Liver (tissue), 9 donors: ENCODE measurements around the gene MACROH2A2. TPM values are rescaled to one million over a fixed set of nuclear protein-coding genes. Genes with fewer than 3 reads are reported as not detected.

Source experiments
- DNase-seq: peaks from one replicate; pipeline ENCODE4 v3.0.0-alpha.2; 2017; ENCODE audit warnings: low spot score
- H3K27ac ChIP-seq, 2 donors: one replicate each; pipeline ENCODE4 v1.7.0; 2013; ENCODE audit warnings: inconsistent platforms in 2 of 2, low read length in 2 of 2, control low read depth in 1 of 2, low read depth in 1 of 2, mild to moderate bottlenecking in 1 of 2
- H3K27me3 ChIP-seq, 4 donors: one replicate each; pipeline versions ENCODE4 v1.6.1 to v1.7.0; 2013; ENCODE audit warnings: low read length in 3 of 4, inconsistent platforms in 1 of 4, mild to moderate bottlenecking in 1 of 4, moderate library complexity in 1 of 4; ENCODE audit not compliant: control insufficient read depth in 4 of 4, insufficient read depth in 4 of 4
- H3K36me3 ChIP-seq, 4 donors: one replicate each; pipeline versions ENCODE4 v1.6.1 to v1.7.0; 2013; ENCODE audit warnings: low read length in 3 of 4, mild to moderate bottlenecking in 3 of 4, low read depth in 1 of 4, moderate library complexity in 1 of 4; ENCODE audit not compliant: control insufficient read depth in 4 of 4, insufficient read depth in 3 of 4
- H3K4me1 ChIP-seq, 4 donors: one replicate each; pipeline versions ENCODE4 v1.6.1 to v1.7.0; 2013; ENCODE audit warnings: low read length in 3 of 4, mild to moderate bottlenecking in 3 of 4, moderate library complexity in 1 of 4; ENCODE audit not compliant: control insufficient read depth in 4 of 4, insufficient read depth in 4 of 4
- H3K4me3 ChIP-seq, 3 donors: one replicate each; pipeline versions ENCODE4 v1.6.1 to v1.7.0; 2013; ENCODE audit warnings: low read length in 3 of 3, control low read depth in 1 of 3, low read depth in 1 of 3, mild to moderate bottlenecking in 1 of 3
- H3K9ac ChIP-seq, 2 donors: one replicate each; pipeline ENCODE4 v1.7.0; 2013; ENCODE audit warnings: low read length in 2 of 2, mild to moderate bottlenecking in 2 of 2, moderate library complexity in 2 of 2, control low read depth in 1 of 2, low read depth in 1 of 2
- H3K9me3 ChIP-seq, 4 donors: one replicate each; pipeline versions ENCODE4 v1.6.1 to v1.7.0; 2013; ENCODE audit warnings: low read length in 3 of 4; ENCODE audit not compliant: control insufficient read depth in 4 of 4
- ATF3 ChIP-seq: IDR thresholded peaks from 2 replicates; pipeline ENCODE4 v1.6.1; 2016; ENCODE audit warnings: antibody characterized with exemption
- CTCF ChIP-seq: fragments of 150-350 bp; IDR thresholded peaks from 2 replicates; pipeline ENCODE4 v1.5.1; 2017; ENCODE audit warnings: improper control_type of control experiment, low read depth, low read length; ENCODE audit not compliant: missing input control
- EGR1 ChIP-seq, 2 donors: IDR thresholded peaks; 2 replicates each; pipeline ENCODE4 v1.6.1; 2016 to 2018; ENCODE audit warnings: antibody characterized with exemption in 2 of 2, low read depth in 2 of 2
- FOXA1 ChIP-seq: IDR thresholded peaks from 2 replicates; pipeline ENCODE4 v1.6.1; 2016; ENCODE audit warnings: antibody characterized with exemption
- FOXA2 ChIP-seq: IDR thresholded peaks from 2 replicates; pipeline ENCODE4 v1.6.1; 2016; ENCODE audit warnings: antibody characterized with exemption
- GABPA ChIP-seq, 2 donors: IDR thresholded peaks in 1 of 2; conservative IDR thresholded peaks in 1 of 2; 2 replicates each; pipeline ENCODE4 v1.6.1; 2016; ENCODE audit warnings: antibody characterized with exemption in 2 of 2, mild to moderate bottlenecking in 1 of 2, moderate library complexity in 1 of 2
- HNF4A ChIP-seq, 2 donors: conservative IDR thresholded peaks; 2 replicates each; pipeline ENCODE4 v1.6.1; 2016; ENCODE audit warnings: antibody characterized with exemption in 2 of 2, mild to moderate bottlenecking in 2 of 2
- HNF4G ChIP-seq: IDR thresholded peaks from 2 replicates; pipeline ENCODE4 v1.6.1; 2016; ENCODE audit warnings: antibody characterized with exemption
- JUND ChIP-seq, 2 donors: IDR thresholded peaks; 2 replicates each; pipeline ENCODE4 v1.6.1; 2016; ENCODE audit warnings: antibody characterized with exemption in 2 of 2
- MAX ChIP-seq: IDR thresholded peaks from 2 replicates; pipeline ENCODE4 v1.6.1; 2016; ENCODE audit warnings: antibody characterized with exemption
- NR2F2 ChIP-seq: IDR thresholded peaks from 2 replicates; pipeline ENCODE4 v1.6.1; 2016; ENCODE audit warnings: antibody characterized with exemption
- RAD21 ChIP-seq, 2 donors: IDR thresholded peaks; 2 replicates each; pipeline ENCODE4 v1.6.1; 2016; ENCODE audit warnings: antibody characterized with exemption in 2 of 2, mild to moderate bottlenecking in 2 of 2
- REST ChIP-seq: IDR thresholded peaks from 2 replicates; pipeline ENCODE4 v1.6.1; 2016; ENCODE audit warnings: antibody characterized with exemption, mild to moderate bottlenecking
- RXRA ChIP-seq, 2 donors: IDR thresholded peaks; 2 replicates each; pipeline ENCODE4 v1.6.1; 2017 to 2018; ENCODE audit warnings: antibody characterized with exemption in 2 of 2, mild to moderate bottlenecking in 1 of 2
- SP1 ChIP-seq: IDR thresholded peaks from 2 replicates; pipeline ENCODE4 v1.6.1; 2018; ENCODE audit warnings: antibody characterized with exemption, mild to moderate bottlenecking
- TAF1 ChIP-seq: conservative IDR thresholded peaks from 2 replicates; pipeline ENCODE4 v1.6.1; 2016; ENCODE audit warnings: antibody characterized with exemption, mild to moderate bottlenecking
- YY1 ChIP-seq: IDR thresholded peaks from 2 replicates; pipeline ENCODE4 v1.6.1; 2016; ENCODE audit warnings: antibody characterized with exemption, mild to moderate bottlenecking
- ZBTB33 ChIP-seq: IDR thresholded peaks from 2 replicates; pipeline ENCODE4 v1.6.1; 2016; ENCODE audit warnings: antibody characterized with exemption
- WGBS: extraction: QIAGEN DNeasy Blood & Tissue Kit; methylation state at CpG from one replicate; pipeline ENCODE4 v1.1.7; 2013; 5-methylcytosine and 5-hydroxymethylcytosine counted together
- polyA plus RNA-seq, 2 donors: library from polyadenylated mRNA; stranded (reverse) in 1 of 2; unstranded in 1 of 2; fragments of 200-250 nt in 1 of 2; fragments of >200 nt in 1 of 2; fragmentation: Nextera tagmentation in 1 of 2; extraction: Ambion mirVana in 1 of 2; gene quantifications; one replicate each; pipeline versions ENCODE4 v1.2.1 to v1.2.3, GENCODE V29; 2013 to 2015
- total RNA-seq, 2 donors: library from RNA; depleted of rRNA; stranded (reverse); fragments of >200 nt; gene quantifications; one replicate each; pipeline ENCODE4 v1.2.3, GENCODE V29; 2014
- donor health status: healthy.
- donor health status: healthy.
- donor health status: healthy.
- donor health status: healthy.
- donor health status: healthy.

The MACROH2A2 gene
- total and polyA plus RNA-seq, 4 donors = 1.2 to 7.2 (median 3.4) TPM

- H3K9ac ChIP-seq = peak within 1 kb of the TSS; percentile 20 to 34
- peak within 1 kb of the TSS; percentile 68 to 70 for H3K27ac ChIP-seq
- H3K36me3 ChIP-seq = no peaks in the 10 kb centered on the region
- WGBS = 2% methylated on average over 80 of the region's 80 CpGs
- H3K27me3 ChIP-seq = no peaks in the 10 kb centered on the region
- DNase-seq = peak; percentile 79
- H3K4me3 ChIP-seq = peak within 1 kb of the TSS; percentile 38 to 75 (median 70)
- TF ChIP-seq HNF4A (conservative IDR thresholded peaks at IDR 0.05) = peak; percentile 90 to 91
- peak; percentile 65 for TF ChIP-seq ZBTB33
- TF ChIP-seq CTCF = no peak
- TF ChIP-seq RAD21 (IDR thresholded peaks at IDR 0.05) = peak; percentile 16 to 37
- no peak for TF ChIP-seq FOXA1
- TF ChIP-seq JUND (IDR thresholded peaks at IDR 0.05) = peak in 1 of 2 donors; percentile 48
- peak; percentile 79 for TF ChIP-seq MAX
- TF ChIP-seq ATF3 = no peak
- TF ChIP-seq EGR1 (IDR thresholded peaks at IDR 0.05; ENCODE audit: low read depth in 2 of 2) = peak in 1 of 2 donors; percentile 40
- TF ChIP-seq TAF1 = no peak
- peak; percentile 93 for TF ChIP-seq NR2F2
- peak; percentile 43 for TF ChIP-seq HNF4G
- peak; percentile 81 for TF ChIP-seq SP1
- TF ChIP-seq RXRA (IDR thresholded peaks at IDR 0.05) = peak; percentile 93
- peak in 1 of 2 donors; percentile 72 for TF ChIP-seq GABPA (IDR thresholded peaks at IDR 0.05 in 1 of 2, conservative IDR thresholded peaks at IDR 0.05 in 1 of 2)
- peak; percentile 31 for TF ChIP-seq FOXA2
- no peak for TF ChIP-seq REST
- TF ChIP-seq YY1 = peak; percentile 56
- peaks cover 2 to 20% (median 10%) of the 10 kb centered on the region in 4 donors for H3K4me1 ChIP-seq
- H3K9me3 ChIP-seq = no peaks in the 10 kb centered on the region
These were observed 79.7 kb downstream of the MACROH2A2 start, which contains the start of gene AIFM2 for GRCh38 chr10:70132098-70133029. TSS of gene AIFM2 (minus strand) at chr10:70132825. CDS start at chr10:70124084, 8,741 bp downstream.
